HEK293 (cell line): ENCODE measurements around the gene SYTL3.

Source experiments
- CTCF ChIA-PET: fragments of 350-600 bp; formaldehyde crosslinking; extraction: SDS; loops from one replicate; lab custom pipeline; 2021; ENCODE audit warnings: antibody characterized with exemption; lab: Yijun Ruan, JAX
- POLR2A ChIA-PET: fragments of 300-600 bp; formaldehyde crosslinking; extraction: SDS; loops from one replicate; lab custom pipeline; 2020; ENCODE audit warnings: antibody characterized with exemption, inconsistent platforms; lab: Yijun Ruan, JAX
- H3K27ac ChIP-seq: fragments of 200-500 bp; sonication (Bioruptor generic); 2 replicates; pipeline ENCODE4 v1.5.1; 2014; ENCODE audit warnings: low read depth, low read length, control low read depth, inconsistent platforms; ENCODE audit errors: extremely low read depth
- H3K36me3 ChIP-seq, 2 experiments: fragments of 200-500 bp in 1 of 2; sonication (Bioruptor generic) in 1 of 2; 1 replicate in 1 of 2; 2 replicates in 1 of 2; pipeline ENCODE4 v1.5.1; 2014 to 2017; ENCODE audit warnings: inconsistent platforms in 2 of 2, low read length in 2 of 2; ENCODE audit not compliant: control insufficient read depth in 2 of 2, insufficient read depth in 1 of 2
- H3K4me1 ChIP-seq: fragments of 200-500 bp; sonication (Bioruptor generic); 2 replicates; pipeline ENCODE4 v1.5.1; 2014; ENCODE audit warnings: mild to moderate bottlenecking, low read length, inconsistent platforms; ENCODE audit not compliant: control insufficient read depth, insufficient read depth
- H3K4me3 ChIP-seq: 2 replicates; pipeline ENCODE4 v1.5.1; 2011; ENCODE audit warnings: low read depth, mild to moderate bottlenecking, control low read depth, low read length, moderate library complexity
- H3K9me3 ChIP-seq: fragments of 200-500 bp; sonication (Bioruptor generic); 2 replicates; pipeline ENCODE4 v1.5.1; 2014; ENCODE audit warnings: low read depth, low read length, inconsistent platforms; ENCODE audit not compliant: control insufficient read depth, insufficient read depth
- FEZF1 ChIP-seq: fragments of 450-650 bp; formaldehyde crosslinking; IDR thresholded peaks from 2 replicates; pipeline ENCODE4 v1.5.1; 2016; ENCODE audit warnings: missing biosample characterization, missing genetic modification characterization
- MEIS1 ChIP-seq: sonication (generic); formaldehyde crosslinking; IDR thresholded peaks from 2 replicates; pipeline ENCODE4 v1.8.1; 2022; ENCODE audit warnings: missing genetic modification reagents, mild to moderate bottlenecking, borderline replicate concordance
- SP2 ChIP-seq: fragments of 450-650 bp; formaldehyde crosslinking; IDR thresholded peaks from 2 replicates; pipeline ENCODE4 v1.5.1; 2016; ENCODE audit warnings: missing biosample characterization, missing genetic modification characterization
- ZBTB48 ChIP-seq: fragments of 450-650 bp; formaldehyde crosslinking; IDR thresholded peaks from 2 replicates; pipeline ENCODE4 v1.5.1; 2016; ENCODE audit warnings: missing biosample characterization, missing genetic modification characterization
- ZNF311 ChIP-seq: fragments of 450-650 bp; formaldehyde crosslinking; IDR thresholded peaks from 2 replicates; pipeline ENCODE4 v1.5.1; 2017; ENCODE audit warnings: missing biosample characterization, missing genetic modification characterization, borderline replicate concordance
- ZNF335 ChIP-seq: fragments of 450-650 bp; formaldehyde crosslinking; conservative IDR thresholded peaks from 2 replicates; pipeline ENCODE4 v1.5.1; 2016; ENCODE audit warnings: missing biosample characterization, missing genetic modification characterization
- ZNF350 ChIP-seq: fragments of 450-650 bp; formaldehyde crosslinking; IDR thresholded peaks from 2 replicates; pipeline ENCODE4 v1.5.0; 2017; ENCODE audit warnings: missing biosample characterization, mild to moderate bottlenecking, missing genetic modification characterization
- ZNF596 ChIP-seq: fragments of 450-650 bp; IDR thresholded peaks from 2 replicates; pipeline ENCODE4 v1.5.0; 2018; ENCODE audit warnings: missing biosample characterization, mild to moderate bottlenecking, missing genetic modification characterization, moderate library complexity
- ZNF621 ChIP-seq: fragments of 450-650 bp; formaldehyde crosslinking; IDR thresholded peaks from 2 replicates; pipeline ENCODE4 v1.5.1; 2017; ENCODE audit warnings: missing biosample characterization, missing genetic modification characterization
- ZNF670 ChIP-seq: fragments of 450-650 bp; formaldehyde crosslinking; IDR thresholded peaks from 2 replicates; pipeline ENCODE4 v1.5.1; 2016; ENCODE audit warnings: missing biosample characterization, missing genetic modification characterization, low read depth
- ZNF677 ChIP-seq: fragments of 450-650 bp; IDR thresholded peaks from 2 replicates; pipeline ENCODE4 v1.5.0; 2018; ENCODE audit warnings: missing biosample characterization, mild to moderate bottlenecking, missing genetic modification characterization, moderate library complexity
- ZNF701 ChIP-seq: fragments of 450-650 bp; formaldehyde crosslinking; IDR thresholded peaks from 2 replicates; pipeline ENCODE4 v1.5.1; 2016; ENCODE audit warnings: missing biosample characterization, missing genetic modification characterization
- TF ChIP-seq, protein P1 (sequence below): fragments of 450-650 bp; formaldehyde crosslinking; IDR thresholded peaks from 2 replicates; pipeline ENCODE4 v1.5.1; 2016; ENCODE audit warnings: missing biosample characterization, missing genetic modification characterization, low read depth
- TF ChIP-seq, protein P2 (sequence below): fragments of 450-650 bp; formaldehyde crosslinking; conservative IDR thresholded peaks from 2 replicates; pipeline ENCODE4 v1.5.1; 2016; ENCODE audit warnings: low read depth, missing biosample characterization, missing genetic modification characterization
- TF ChIP-seq, protein P3 (sequence below): fragments of 450-650 bp; formaldehyde crosslinking; IDR thresholded peaks from 2 replicates; pipeline ENCODE4 v1.5.1; 2016; ENCODE audit warnings: missing biosample characterization, missing genetic modification characterization
- TF ChIP-seq, protein P4 (sequence below): fragments of 450-650 bp; formaldehyde crosslinking; IDR thresholded peaks from 2 replicates; pipeline ENCODE4 v1.5.0; 2017; ENCODE audit warnings: missing biosample characterization, missing genetic modification characterization, borderline replicate concordance
- TF ChIP-seq, protein P5 (sequence below): fragments of 450-650 bp; formaldehyde crosslinking; IDR thresholded peaks from 2 replicates; pipeline ENCODE4 v1.5.1; 2016; ENCODE audit warnings: missing biosample characterization, missing genetic modification characterization
- TF ChIP-seq, protein P6 (sequence below): fragments of 450-650 bp; IDR thresholded peaks from 2 replicates; pipeline ENCODE4 v1.5.1; 2018; ENCODE audit warnings: missing biosample characterization, missing genetic modification characterization
- TF ChIP-seq, protein P7 (sequence below): fragments of 450-650 bp; formaldehyde crosslinking; IDR thresholded peaks from 2 replicates; pipeline ENCODE4 v1.5.1; 2016; ENCODE audit warnings: missing biosample characterization, missing genetic modification characterization

Gene SYTL3

DNA sequence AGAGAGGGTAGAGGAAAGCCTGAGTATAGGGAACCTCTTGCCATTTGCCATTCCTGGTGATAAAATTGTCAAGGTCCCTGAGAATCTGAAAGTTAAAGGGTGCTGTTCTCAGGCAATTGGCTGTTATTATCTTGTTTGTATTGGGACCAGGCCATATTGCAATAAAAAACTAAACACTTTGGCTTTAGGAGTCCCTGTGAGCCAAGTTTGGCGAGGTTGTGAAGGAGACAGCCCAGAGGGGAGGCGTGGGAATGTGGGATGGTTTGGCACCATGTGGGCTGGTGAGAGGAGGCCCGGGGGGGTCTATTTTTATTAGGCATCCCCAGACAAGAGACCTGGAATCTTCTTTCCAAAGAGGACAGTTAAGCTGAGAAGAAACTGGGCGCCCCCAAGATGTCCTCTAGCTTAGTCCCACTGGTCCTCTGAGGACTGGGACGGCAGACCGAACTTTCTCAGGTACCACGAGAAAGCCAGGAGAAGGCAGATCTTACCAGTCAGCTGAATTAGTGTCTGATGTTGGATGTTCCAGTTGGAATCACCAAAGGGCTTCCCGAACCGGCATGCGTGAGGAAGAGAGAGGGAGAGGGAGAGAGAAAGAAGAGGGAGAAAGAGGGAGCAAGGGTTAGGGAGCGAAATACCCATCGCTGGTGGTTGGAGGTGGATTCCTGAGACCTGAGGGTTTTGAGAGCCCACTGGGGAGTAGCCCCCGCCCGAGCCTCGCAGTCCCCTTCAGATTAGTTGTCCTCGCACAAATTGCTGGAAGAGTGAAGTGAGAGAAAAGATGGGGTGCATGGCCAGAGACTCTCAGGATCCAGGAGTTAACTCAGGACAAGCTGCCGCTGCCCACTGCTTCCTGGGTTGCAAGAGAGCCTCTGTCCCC lies 29.7 kb upstream of the SYTL3 start:
- H3K27ac ChIP-seq = no peak overlapping the region
- H3K4me3 ChIP-seq = no peak overlapping the region
- no peaks in the 10 kb centered on the region for H3K9me3 ChIP-seq
- no peaks in the 10 kb centered on the region for H3K4me1 ChIP-seq
- H3K36me3 ChIP-seq = peaks cover 10 to 59% of the 10 kb centered on the region in 2 experiments; a peak in 2 of 3 replicates
- CTCF ChIA-PET = interaction anchor here (0.5 to 1.3 kb wide), 2 partner anchors 15 to 293 kb away, joined by 4 to 6 read pairs; no protein-coding TSS in a partner anchor
- TF ChIP-seq, protein P1, sequence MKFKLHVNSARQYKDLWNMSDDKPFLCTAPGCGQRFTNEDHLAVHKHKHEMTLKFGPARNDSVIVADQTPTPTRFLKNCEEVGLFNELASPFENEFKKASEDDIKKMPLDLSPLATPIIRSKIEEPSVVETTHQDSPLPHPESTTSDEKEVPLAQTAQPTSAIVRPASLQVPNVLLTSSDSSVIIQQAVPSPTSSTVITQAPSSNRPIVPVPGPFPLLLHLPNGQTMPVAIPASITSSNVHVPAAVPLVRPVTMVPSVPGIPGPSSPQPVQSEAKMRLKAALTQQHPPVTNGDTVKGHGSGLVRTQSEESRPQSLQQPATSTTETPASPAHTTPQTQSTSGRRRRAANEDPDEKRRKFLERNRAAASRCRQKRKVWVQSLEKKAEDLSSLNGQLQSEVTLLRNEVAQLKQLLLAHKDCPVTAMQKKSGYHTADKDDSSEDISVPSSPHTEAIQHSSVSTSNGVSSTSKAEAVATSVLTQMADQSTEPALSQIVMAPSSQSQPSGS (tag by site-specific recombination) = no peak
- TF ChIP-seq, protein P2, sequence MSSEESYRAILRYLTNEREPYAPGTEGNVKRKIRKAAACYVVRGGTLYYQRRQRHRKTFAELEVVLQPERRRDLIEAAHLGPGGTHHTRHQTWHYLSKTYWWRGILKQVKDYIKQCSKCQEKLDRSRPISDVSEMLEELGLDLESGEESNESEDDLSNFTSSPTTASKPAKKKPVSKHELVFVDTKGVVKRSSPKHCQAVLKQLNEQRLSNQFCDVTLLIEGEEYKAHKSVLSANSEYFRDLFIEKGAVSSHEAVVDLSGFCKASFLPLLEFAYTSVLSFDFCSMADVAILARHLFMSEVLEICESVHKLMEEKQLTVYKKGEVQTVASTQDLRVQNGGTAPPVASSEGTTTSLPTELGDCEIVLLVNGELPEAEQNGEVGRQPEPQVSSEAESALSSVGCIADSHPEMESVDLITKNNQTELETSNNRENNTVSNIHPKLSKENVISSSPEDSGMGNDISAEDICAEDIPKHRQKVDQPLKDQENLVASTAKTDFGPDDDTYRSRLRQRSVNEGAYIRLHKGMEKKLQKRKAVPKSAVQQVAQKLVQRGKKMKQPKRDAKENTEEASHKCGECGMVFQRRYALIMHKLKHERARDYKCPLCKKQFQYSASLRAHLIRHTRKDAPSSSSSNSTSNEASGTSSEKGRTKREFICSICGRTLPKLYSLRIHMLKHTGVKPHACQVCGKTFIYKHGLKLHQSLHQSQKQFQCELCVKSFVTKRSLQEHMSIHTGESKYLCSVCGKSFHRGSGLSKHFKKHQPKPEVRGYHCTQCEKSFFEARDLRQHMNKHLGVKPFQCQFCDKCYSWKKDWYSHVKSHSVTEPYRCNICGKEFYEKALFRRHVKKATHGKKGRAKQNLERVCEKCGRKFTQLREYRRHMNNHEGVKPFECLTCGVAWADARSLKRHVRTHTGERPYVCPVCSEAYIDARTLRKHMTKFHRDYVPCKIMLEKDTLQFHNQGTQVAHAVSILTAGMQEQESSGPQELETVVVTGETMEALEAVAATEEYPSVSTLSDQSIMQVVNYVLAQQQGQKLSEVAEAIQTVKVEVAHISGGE (tag by site-specific recombination) = no peak
- TF ChIP-seq, protein P3, sequence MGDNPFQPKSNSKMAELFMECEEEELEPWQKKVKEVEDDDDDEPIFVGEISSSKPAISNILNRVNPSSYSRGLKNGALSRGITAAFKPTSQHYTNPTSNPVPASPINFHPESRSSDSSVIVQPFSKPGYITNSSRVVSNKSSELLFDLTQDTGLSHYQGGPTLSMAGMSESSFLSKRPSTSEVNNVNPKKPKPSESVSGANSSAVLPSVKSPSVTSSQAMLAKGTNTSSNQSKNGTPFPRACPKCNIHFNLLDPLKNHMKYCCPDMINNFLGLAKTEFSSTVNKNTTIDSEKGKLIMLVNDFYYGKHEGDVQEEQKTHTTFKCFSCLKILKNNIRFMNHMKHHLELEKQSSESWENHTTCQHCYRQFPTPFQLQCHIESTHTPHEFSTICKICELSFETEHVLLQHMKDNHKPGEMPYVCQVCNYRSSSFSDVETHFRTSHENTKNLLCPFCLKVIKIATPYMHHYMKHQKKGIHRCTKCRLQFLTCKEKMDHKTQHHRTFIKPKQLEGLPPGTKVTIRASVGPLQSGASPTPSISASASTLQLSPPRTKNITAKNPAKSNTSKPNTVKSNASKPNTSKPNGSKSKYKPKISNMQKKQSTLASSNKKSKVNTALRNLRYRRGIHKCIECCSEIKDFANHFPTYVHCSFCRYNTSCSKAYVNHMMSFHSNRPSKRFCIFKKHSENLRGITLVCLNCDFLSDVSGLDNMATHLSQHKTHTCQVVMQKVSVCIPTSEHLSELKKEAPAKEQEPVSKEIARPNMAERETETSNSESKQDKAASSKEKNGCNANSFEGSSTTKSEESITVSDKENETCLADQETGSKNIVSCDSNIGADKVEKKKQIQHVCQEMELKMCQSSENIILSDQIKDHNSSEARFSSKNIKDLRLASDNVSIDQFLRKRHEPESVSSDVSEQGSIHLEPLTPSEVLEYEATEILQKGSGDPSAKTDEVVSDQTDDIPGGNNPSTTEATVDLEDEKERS (tag by site-specific recombination) = no peak
- TF ChIP-seq SP2 (tag by site-specific recombination) = no peak
- TF ChIP-seq, protein P4, sequence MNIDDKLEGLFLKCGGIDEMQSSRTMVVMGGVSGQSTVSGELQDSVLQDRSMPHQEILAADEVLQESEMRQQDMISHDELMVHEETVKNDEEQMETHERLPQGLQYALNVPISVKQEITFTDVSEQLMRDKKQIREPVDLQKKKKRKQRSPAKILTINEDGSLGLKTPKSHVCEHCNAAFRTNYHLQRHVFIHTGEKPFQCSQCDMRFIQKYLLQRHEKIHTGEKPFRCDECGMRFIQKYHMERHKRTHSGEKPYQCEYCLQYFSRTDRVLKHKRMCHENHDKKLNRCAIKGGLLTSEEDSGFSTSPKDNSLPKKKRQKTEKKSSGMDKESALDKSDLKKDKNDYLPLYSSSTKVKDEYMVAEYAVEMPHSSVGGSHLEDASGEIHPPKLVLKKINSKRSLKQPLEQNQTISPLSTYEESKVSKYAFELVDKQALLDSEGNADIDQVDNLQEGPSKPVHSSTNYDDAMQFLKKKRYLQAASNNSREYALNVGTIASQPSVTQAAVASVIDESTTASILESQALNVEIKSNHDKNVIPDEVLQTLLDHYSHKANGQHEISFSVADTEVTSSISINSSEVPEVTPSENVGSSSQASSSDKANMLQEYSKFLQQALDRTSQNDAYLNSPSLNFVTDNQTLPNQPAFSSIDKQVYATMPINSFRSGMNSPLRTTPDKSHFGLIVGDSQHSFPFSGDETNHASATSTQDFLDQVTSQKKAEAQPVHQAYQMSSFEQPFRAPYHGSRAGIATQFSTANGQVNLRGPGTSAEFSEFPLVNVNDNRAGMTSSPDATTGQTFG = no peak
- no peak for TF ChIP-seq ZNF621 (tag by site-specific recombination)
- TF ChIP-seq MEIS1 (CRISPR knock-in tag) = no peak
- TF ChIP-seq ZNF596 (tag by site-specific recombination) = no peak
- TF ChIP-seq ZNF677 (tag by site-specific recombination) = no peak
- no peak for TF ChIP-seq ZBTB48 (tag by site-specific recombination)
- no peak for TF ChIP-seq ZNF701 (tag by site-specific recombination)
- TF ChIP-seq ZNF670 = no peak
- TF ChIP-seq FEZF1 (tag by site-specific recombination) = no peak
- TF ChIP-seq ZNF335 (tag by site-specific recombination) = no peak
- TF ChIP-seq ZNF350 (tag by site-specific recombination) = no peak
- TF ChIP-seq, protein P5, sequence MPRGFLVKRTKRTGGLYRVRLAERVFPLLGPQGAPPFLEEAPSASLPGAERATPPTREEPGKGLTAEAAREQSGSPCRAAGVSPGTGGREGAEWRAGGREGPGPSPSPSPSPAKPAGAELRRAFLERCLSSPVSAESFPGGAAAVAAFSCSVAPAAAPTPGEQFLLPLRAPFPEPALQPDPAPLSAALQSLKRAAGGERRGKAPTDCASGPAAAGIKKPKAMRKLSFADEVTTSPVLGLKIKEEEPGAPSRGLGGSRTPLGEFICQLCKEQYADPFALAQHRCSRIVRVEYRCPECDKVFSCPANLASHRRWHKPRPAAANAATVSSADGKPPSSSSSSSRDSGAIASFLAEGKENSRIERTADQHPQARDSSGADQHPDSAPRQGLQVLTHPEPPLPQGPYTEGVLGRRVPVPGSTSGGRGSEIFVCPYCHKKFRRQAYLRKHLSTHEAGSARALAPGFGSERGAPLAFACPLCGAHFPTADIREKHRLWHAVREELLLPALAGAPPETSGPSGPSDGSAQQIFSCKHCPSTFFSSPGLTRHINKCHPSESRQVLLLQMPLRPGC (tag by site-specific recombination) = no peak
- TF ChIP-seq, protein P6, sequence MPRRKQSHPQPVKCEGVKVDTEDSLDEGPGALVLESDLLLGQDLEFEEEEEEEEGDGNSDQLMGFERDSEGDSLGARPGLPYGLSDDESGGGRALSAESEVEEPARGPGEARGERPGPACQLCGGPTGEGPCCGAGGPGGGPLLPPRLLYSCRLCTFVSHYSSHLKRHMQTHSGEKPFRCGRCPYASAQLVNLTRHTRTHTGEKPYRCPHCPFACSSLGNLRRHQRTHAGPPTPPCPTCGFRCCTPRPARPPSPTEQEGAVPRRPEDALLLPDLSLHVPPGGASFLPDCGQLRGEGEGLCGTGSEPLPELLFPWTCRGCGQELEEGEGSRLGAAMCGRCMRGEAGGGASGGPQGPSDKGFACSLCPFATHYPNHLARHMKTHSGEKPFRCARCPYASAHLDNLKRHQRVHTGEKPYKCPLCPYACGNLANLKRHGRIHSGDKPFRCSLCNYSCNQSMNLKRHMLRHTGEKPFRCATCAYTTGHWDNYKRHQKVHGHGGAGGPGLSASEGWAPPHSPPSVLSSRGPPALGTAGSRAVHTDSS (tag by site-specific recombination) = no peak
- no peak for TF ChIP-seq ZNF311
- TF ChIP-seq, protein P7, sequence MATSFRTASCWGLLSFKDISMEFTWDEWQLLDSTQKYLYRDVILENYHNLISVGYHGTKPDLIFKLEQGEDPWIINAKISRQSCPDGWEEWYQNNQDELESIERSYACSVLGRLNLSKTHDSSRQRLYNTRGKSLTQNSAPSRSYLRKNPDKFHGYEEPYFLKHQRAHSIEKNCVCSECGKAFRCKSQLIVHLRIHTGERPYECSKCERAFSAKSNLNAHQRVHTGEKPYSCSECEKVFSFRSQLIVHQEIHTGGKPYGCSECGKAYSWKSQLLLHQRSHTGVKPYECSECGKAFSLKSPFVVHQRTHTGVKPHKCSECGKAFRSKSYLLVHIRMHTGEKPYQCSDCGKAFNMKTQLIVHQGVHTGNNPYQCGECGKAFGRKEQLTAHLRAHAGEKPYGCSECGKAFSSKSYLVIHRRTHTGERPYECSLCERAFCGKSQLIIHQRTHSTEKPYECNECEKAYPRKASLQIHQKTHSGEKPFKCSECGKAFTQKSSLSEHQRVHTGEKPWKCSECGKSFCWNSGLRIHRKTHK (tag by site-specific recombination) = no peak
- POLR2A ChIA-PET = no interaction called here
